Activated CD4-positive, alpha-beta T cell treated with anti-CD3 and anti-CD28 coated beads, Interleukin-2, amount 50 U/mL, for 48 hours (primary cell): Measurements from ENCODE around the gene IFT22.
"Not testable (repeated sequence)": the region's sequence is repeated elsewhere in the genome, so short reads cannot be mapped to it uniquely, and the experiment has no call there.

Experiments
- DNase-seq, 2 experiments: peaks; one replicate each; pipeline ENCODE4 v3.0.0-alpha.2; 2020

Gene IFT22

GRCh38 chr7:101321491-101322401, at the start of gene IFT22:
IFT22 (minus strand) TSS chr7:101321812; CDS start chr7:101321709, 103 bp downstream.
- peak; percentile 87 to 90 for DNase-seq

GRCh38 chr7:101370836-101371235, 49.2 kb upstream of the IFT22 start:
- no peak for DNase-seq

- DNase-seq: no peak
These were observed 47.0 kb upstream of the IFT22 start for GRCh38 chr7:101368422-101369165.

- DNase-seq: no peak
These were observed 46.1 kb upstream of the IFT22 start for GRCh38 chr7:101367676-101368075.

- DNase-seq: no peak
These were observed 44.3 kb upstream of the IFT22 start for GRCh38 chr7:101365956-101366355.

GRCh38 chr7:101363734-101364374, 42.2 kb upstream of the IFT22 start:
- DNase-seq: peak; percentile 70 to 77

GRCh38 chr7:101363196-101363733, 41.7 kb upstream of the IFT22 start:
- no peak for DNase-seq

GRCh38 chr7:101362334-101363195, 41.0 kb upstream of the IFT22 start, which contains the start of gene COL26A1:
COL26A1 (plus strand) TSS chr7:101362875; CDS start chr7:101363033, 158 bp downstream.
- DNase-seq: peak; percentile 16 to 24

- no peak for DNase-seq
These were observed 35.8 kb upstream of the IFT22 start for GRCh38 chr7:101357433-101357832.

GRCh38 chr7:101352920-101353308, 31.3 kb upstream of the IFT22 start:
- no peak for DNase-seq

- not testable (repeated sequence) for DNase-seq
These were observed 27.7 kb upstream of the IFT22 start for GRCh38 chr7:101349300-101349699.

- DNase-seq: not testable (repeated sequence)
These were observed 26.9 kb upstream of the IFT22 start for GRCh38 chr7:101348456-101349067.

- no peak for DNase-seq
These were observed 25.9 kb upstream of the IFT22 start for GRCh38 chr7:101347477-101347876.

- no peak for DNase-seq
These were observed 21.3 kb upstream of the IFT22 start for GRCh38 chr7:101342892-101343291.

GRCh38 chr7:101340379-101340778, 18.8 kb upstream of the IFT22 start:
- no peak for DNase-seq

- no peak for DNase-seq
These were observed 12.3 kb upstream of the IFT22 start for GRCh38 chr7:101333912-101334311.

- DNase-seq: no peak
These were observed 10.4 kb upstream of the IFT22 start for GRCh38 chr7:101332026-101332425.

GRCh38 chr7:101330011-101330484, 8.4 kb upstream of the IFT22 start:
- DNase-seq: no peak

GRCh38 chr7:101328159-101328558, 6.5 kb upstream of the IFT22 start:
- DNase-seq: no peak

GRCh38 chr7:101319401-101319800, 2.2 kb downstream of the IFT22 start:
- no peak for DNase-seq

- DNase-seq: peak; percentile 38 to 62
These were observed 6.3 kb downstream of the IFT22 start for GRCh38 chr7:101315336-101315735.
